HG03469 (cell line): ENCODE measurements around the gene PIGS.

Experiments
- ATAC-seq: cut with Tn5 transposase; IDR thresholded peaks from one replicate; pipeline ENCODE4 v1.9.1; 2021; ENCODE audit warnings: mild to moderate bottlenecking, moderate library complexity, moderate number of reproducible peaks; ENCODE audit not compliant: unreplicated experiment

Gene PIGS

DNA sequence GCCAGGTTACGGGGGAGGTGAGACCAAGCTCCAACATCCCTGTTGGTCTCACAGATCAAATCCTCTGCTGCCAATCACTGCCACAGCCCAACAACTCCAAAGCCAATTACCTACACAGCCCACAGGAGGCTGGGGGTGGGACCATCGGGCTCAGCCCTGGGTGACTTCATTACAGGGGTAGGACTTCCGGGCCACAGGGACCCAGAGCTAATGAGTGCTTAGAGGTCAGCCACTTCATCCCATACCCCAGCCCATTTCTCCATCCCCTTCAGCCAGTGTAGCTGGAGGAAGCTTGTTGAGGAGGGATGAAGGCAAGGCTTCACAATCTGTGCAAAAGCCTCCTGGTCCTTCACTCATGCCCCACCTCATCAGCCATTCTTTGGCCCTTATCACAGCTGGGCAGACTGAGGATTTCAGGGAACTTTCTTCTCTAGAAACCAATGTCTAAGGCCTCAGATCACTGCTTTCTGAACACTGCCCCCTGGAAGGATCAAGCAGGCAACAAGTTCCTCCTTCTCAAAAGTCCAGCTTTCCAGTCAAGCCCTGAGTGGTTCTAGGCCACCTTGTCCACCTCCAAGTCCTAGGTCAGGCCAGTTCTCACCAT, 59.4 kb downstream of the PIGS start:
- no peak for ATAC-seq

- ATAC-seq = no peak
Measured at GRCh38 chr17:28509789-28510188, 61.5 kb downstream of the PIGS start.

- no peak for ATAC-seq
Measured at GRCh38 chr17:28508211-28508724, 63.1 kb downstream of the PIGS start.

- ATAC-seq = no peak
Measured at GRCh38 chr17:28507567-28508203, 63.6 kb downstream of the PIGS start.

DNA sequence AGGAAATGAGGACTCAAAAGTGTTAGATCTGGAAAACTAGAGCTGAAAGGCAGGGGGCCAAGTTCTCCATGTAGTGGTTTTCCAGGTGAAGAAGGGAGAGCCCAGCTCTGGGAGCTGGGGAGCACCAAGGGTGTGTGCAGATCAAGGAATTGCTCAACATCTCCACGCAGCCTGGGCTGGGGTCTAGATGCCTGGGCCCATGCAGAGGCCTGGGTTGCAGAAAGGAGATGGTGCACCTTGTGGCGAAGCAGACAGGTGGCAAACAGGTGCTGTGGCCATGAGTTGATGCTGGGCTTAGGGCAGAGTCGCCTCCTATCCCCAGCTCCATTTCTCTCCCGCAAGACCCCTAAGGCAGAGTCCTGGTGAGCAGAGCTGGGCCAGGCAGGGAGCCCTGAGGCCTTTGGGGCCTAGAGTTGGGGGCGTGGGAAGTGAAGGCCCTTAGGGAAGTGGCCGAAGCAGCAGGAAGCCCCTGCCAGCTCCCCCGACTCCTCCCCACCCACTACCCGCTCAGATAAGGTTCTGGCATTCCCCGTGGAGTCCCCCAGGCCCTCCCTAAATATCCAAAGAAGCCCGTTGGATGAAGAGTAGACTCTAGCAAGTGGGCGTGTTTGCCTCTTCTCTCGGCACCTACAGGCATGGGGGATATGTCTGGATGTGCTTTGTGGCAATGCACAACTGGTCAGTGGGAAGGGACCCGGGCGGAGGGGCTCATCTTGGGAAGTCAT, 64.4 kb downstream of the PIGS start:
- ATAC-seq = no peak

GRCh38 chr17:28505986-28506665, 65.2 kb downstream of the PIGS start, which contains the start of gene FOXN1:
FOXN1 (plus strand) TSS chr17:28506348; CDS start chr17:28523970, 17,622 bp downstream.
- no peak for ATAC-seq

- no peak for ATAC-seq
Measured at GRCh38 chr17:28503420-28503819, 67.9 kb downstream of the PIGS start.
